H1 (cell line): ENCODE results near the gene SFXN1. TPM values are rescaled to one million over a fixed set of nuclear protein-coding genes. Genes with fewer than 3 reads are reported as not detected.

Experiments used
- CTCF ChIA-PET: fragments of 300-600 bp; sonication (Branson Sonifier 250); formaldehyde crosslinking; loops from one replicate; lab custom pipeline; 2021; ENCODE audit not compliant: partially characterized antibody; lab: Charles Lee
- POLR2A ChIA-PET: fragments of 300-600 bp; sonication (Branson Sonifier 250); formaldehyde crosslinking; loops from one replicate; lab custom pipeline; 2021; ENCODE audit warnings: inconsistent platforms; ENCODE audit not compliant: partially characterized antibody; lab: Charles Lee
- DNase-seq, 2 experiments: peaks; one replicate each; pipeline versions ENCODE4 v3.0.0 to v3.0.0-alpha.2; 2010 to 2022; ENCODE audit warnings: low spot score in 2 of 2, low read depth in 1 of 2, mixed read lengths in 1 of 2
- FAIRE-seq: peaks from 2 replicates; lab custom pipeline; 2011; peaks lifted over from hg19 to GRCh38; lab: Jason Lieb, UNC
- H2AFZ ChIP-seq: 2 replicates; pipeline ENCODE4 v1.8.1; 2012; ENCODE audit warnings: low read length, inconsistent platforms
- H2AK5ac ChIP-seq: 2 replicates; pipeline ENCODE4 v1.6.1; 2013; ENCODE audit warnings: low read depth, low read length
- H2BK120ac ChIP-seq: replicated peaks from 2 replicates; pipeline ENCODE3; 2013; ENCODE audit warnings: low read depth, low read length, inconsistent platforms
- H2BK12ac ChIP-seq: 2 replicates; pipeline ENCODE4 v1.6.1; 2013; ENCODE audit warnings: low read depth, low read length
- H2BK15ac ChIP-seq: 2 replicates; pipeline ENCODE4 v1.6.1; 2013; ENCODE audit warnings: low read length
- H2BK20ac ChIP-seq: 2 replicates; pipeline ENCODE4 v1.6.1; 2013; ENCODE audit warnings: low read length
- H2BK5ac ChIP-seq: 2 replicates; pipeline ENCODE4 v1.6.1; 2013; ENCODE audit warnings: low read depth, low read length
- H3K14ac ChIP-seq: 2 replicates; pipeline ENCODE4 v1.6.1; 2013; ENCODE audit warnings: inconsistent platforms; ENCODE audit not compliant: insufficient read length
- H3K18ac ChIP-seq: 2 replicates; pipeline ENCODE4 v1.6.1; 2013; ENCODE audit warnings: low read length; ENCODE audit errors: extremely low read depth
- H3K23ac ChIP-seq: 2 replicates; pipeline ENCODE4 v1.6.1; 2013; ENCODE audit warnings: inconsistent platforms; ENCODE audit not compliant: insufficient read length
- H3K23me2 ChIP-seq: 2 replicates; pipeline ENCODE4 v1.6.1; 2013; ENCODE audit warnings: low read depth, low read length
- H3K27ac ChIP-seq: 2 replicates; pipeline ENCODE4 v1.6.1; 2011; ENCODE audit warnings: low read depth, low read length, inconsistent platforms
- H3K27me3 ChIP-seq, 4 experiments: replicated peaks in 1 of 4; 1 replicate in 1 of 4; 2 replicates in 3 of 4; pipeline versions ENCODE4 v1.6.1 to v1.8.1; 2011 to 2013; ENCODE audit warnings: low read length in 3 of 4, mild to moderate bottlenecking in 3 of 4, inconsistent platforms in 2 of 4, mixed read lengths in 2 of 4, moderate library complexity in 1 of 4; ENCODE audit not compliant: control insufficient read depth in 3 of 4, insufficient read depth in 3 of 4; ENCODE audit errors: extremely low read depth in 1 of 4
- H3K36me3 ChIP-seq, 4 experiments: 2 replicates each; pipeline versions ENCODE4 v1.6.1 to v1.8.1; 2011 to 2013; ENCODE audit warnings: mild to moderate bottlenecking in 4 of 4, low read length in 3 of 4, moderate library complexity in 2 of 4, control low read depth in 1 of 4, inconsistent platforms in 1 of 4; ENCODE audit not compliant: insufficient read depth in 4 of 4, control insufficient read depth in 2 of 4
- H3K4ac ChIP-seq: replicated peaks from 2 replicates; pipeline ENCODE3; 2013; ENCODE audit warnings: low read length, low read depth, mixed read lengths, inconsistent platforms; ENCODE audit not compliant: insufficient read length
- H3K4me1 ChIP-seq, 4 experiments: replicated peaks in 1 of 4; 1 replicate in 1 of 4; 2 replicates in 3 of 4; pipeline versions ENCODE4 v1.6.1 to v1.8.1; 2011 to 2013; ENCODE audit warnings: low read length in 3 of 4, inconsistent platforms in 2 of 4, mixed read lengths in 1 of 4; ENCODE audit not compliant: insufficient read depth in 4 of 4, control insufficient read depth in 3 of 4
- H3K4me2 ChIP-seq, 2 experiments: 2 replicates each; pipeline versions ENCODE4 v1.6.1 to v1.8.1; 2011 to 2013; ENCODE audit warnings: low read depth in 2 of 2, low read length in 2 of 2, control low read depth in 1 of 2, inconsistent platforms in 1 of 2, mild to moderate bottlenecking in 1 of 2; ENCODE audit not compliant: insufficient read depth in 1 of 2
- H3K4me3 ChIP-seq, 4 experiments: fragments of 200-600, 300-600 bp in 1 of 4; sonication (generic), shearing (Covaris generic), sonication (Bioruptor Twin) in 1 of 4; 2 replicates each; pipeline versions ENCODE4 v1.5.1 to v1.8.1; 2011 to 2016; ENCODE audit warnings: low read length in 4 of 4, low read depth in 3 of 4, control low read depth in 2 of 4, inconsistent platforms in 2 of 4, mild to moderate bottlenecking in 2 of 4, mixed read lengths in 1 of 4, moderate library complexity in 1 of 4; ENCODE audit not compliant: insufficient read depth in 2 of 4; ENCODE audit errors: extremely low read depth in 1 of 4
- H3K56ac ChIP-seq: replicated peaks from 2 replicates; pipeline ENCODE3; 2013; ENCODE audit warnings: low read depth, mild to moderate bottlenecking, mixed read lengths, low read length, inconsistent platforms; ENCODE audit not compliant: insufficient read length
- H3K79me1 ChIP-seq: 2 replicates; pipeline ENCODE4 v1.6.1; 2013; ENCODE audit warnings: low read depth, low read length, control low read depth
- H3K79me2 ChIP-seq, 2 experiments: 2 replicates each; pipeline versions ENCODE4 v1.6.1 to v1.8.1; 2012 to 2013; ENCODE audit warnings: low read length in 2 of 2, mild to moderate bottlenecking in 2 of 2, inconsistent platforms in 1 of 2; ENCODE audit not compliant: insufficient read depth in 2 of 2, control insufficient read depth in 1 of 2
- H3K9ac ChIP-seq, 4 experiments: replicated peaks in 1 of 4; 1 replicate in 1 of 4; 2 replicates in 3 of 4; pipeline versions ENCODE4 v1.6.1 to v1.8.1; 2011 to 2013; ENCODE audit warnings: low read depth in 3 of 4, low read length in 3 of 4, control low read depth in 2 of 4, mild to moderate bottlenecking in 2 of 4, moderate library complexity in 2 of 4, inconsistent platforms in 1 of 4; ENCODE audit errors: extremely low read depth in 1 of 4
- H3K9me3 ChIP-seq, 2 experiments: 2 replicates each; pipeline versions ENCODE4 v1.6.1 to v1.8.1; 2012 to 2013; ENCODE audit warnings: mild to moderate bottlenecking in 2 of 2, moderate library complexity in 2 of 2, control low read depth in 1 of 2, inconsistent platforms in 1 of 2, low read depth in 1 of 2, low read length in 1 of 2, mixed read lengths in 1 of 2; ENCODE audit not compliant: insufficient read depth in 2 of 2
- H4K20me1 ChIP-seq, 2 experiments: replicated peaks in 1 of 2; 2 replicates each; pipeline versions ENCODE3 to v1.8.1; 2011 to 2013; ENCODE audit warnings: inconsistent platforms in 2 of 2, low read length in 2 of 2, mild to moderate bottlenecking in 1 of 2; ENCODE audit not compliant: insufficient read depth in 2 of 2, control insufficient read depth in 1 of 2
- H4K5ac ChIP-seq: 2 replicates; pipeline ENCODE4 v1.6.1; 2013; ENCODE audit warnings: low read length, low read depth, mixed read lengths, inconsistent platforms; ENCODE audit not compliant: insufficient read length
- H4K8ac ChIP-seq: 2 replicates; pipeline ENCODE4 v1.8.0; 2013; ENCODE audit warnings: mild to moderate bottlenecking, moderate library complexity, low read length, inconsistent platforms; ENCODE audit not compliant: insufficient read depth; ENCODE audit errors: extremely low read depth
- H4K91ac ChIP-seq: replicated peaks from 2 replicates; pipeline ENCODE3; 2013; ENCODE audit warnings: low read length, mixed read lengths, inconsistent platforms; ENCODE audit not compliant: insufficient read length
- GABPA ChIP-seq: IDR thresholded peaks from 2 replicates; pipeline ENCODE4 v1.6.1; 2011; ENCODE audit warnings: mild to moderate bottlenecking, low read length, moderate library complexity, borderline replicate concordance; ENCODE audit not compliant: insufficient read depth
- SIN3A ChIP-seq, 2 experiments: IDR thresholded peaks in 1 of 2; conservative IDR thresholded peaks in 1 of 2; 2 replicates each; pipeline ENCODE4 v1.6.1; 2011 to 2012; ENCODE audit warnings: low read length in 2 of 2, improper control_type of control experiment in 1 of 2, low read depth in 1 of 2, mild to moderate bottlenecking in 1 of 2
- TCF12 ChIP-seq: IDR thresholded peaks from 2 replicates; pipeline ENCODE4 v1.6.1; 2011; ENCODE audit warnings: low read depth, mild to moderate bottlenecking, low read length
- WGBS, 2 experiments: shearing (Covaris generic) in 1 of 2; methylation state at CpG; one replicate each; pipeline versions ENCODE4 v1.1.6 to v1.1.7; 2013 to 2015; ENCODE audit warnings: low lambda C conversion rate in 2 of 2, mixed read lengths in 2 of 2, inconsistent platforms in 1 of 2, low coverage in 1 of 2, missing lambda C conversion rate in 1 of 2; ENCODE audit not compliant: insufficient replicate concordance in 2 of 2, insufficient coverage in 1 of 2, insufficient read length in 1 of 2; ENCODE audit errors: extremely low coverage in 1 of 2, missing lambda C conversion rate in 1 of 2; 5-methylcytosine and 5-hydroxymethylcytosine counted together
- polyA plus RNA-seq, 7 experiments: library from polyadenylated mRNA; depleted of rRNA in 3 of 7; stranded (reverse) in 5 of 7; unstranded in 2 of 7; fragments of >200 nt in 5 of 7; fragments of 200-250 nt in 2 of 7; gene quantifications; 1 replicate in 5 of 7; 2 replicates in 1 of 7; 4 replicates in 1 of 7; pipeline versions ENCODE4 v1.2.1 to v1.2.3, GENCODE V29; 2011 to 2013; ENCODE audit warnings: missing spikeins in 2 of 7, mixed read lengths in 2 of 7
- total RNA-seq: library from RNA; stranded (reverse); fragmentation: NEBNext Ultra II Directional; extraction: Animal tissue kit (Norgen Biotek cat#: 25700); gene quantifications from 2 replicates; pipeline ENCODE4 v1.2.1, GENCODE V29; 2021
- TF ChIP-seq, protein P1 (sequence below), 3 experiments: IDR thresholded peaks; 1 replicate in 2 of 3; 2 replicates in 1 of 3; pipeline versions ENCODE4 v1.5.1 to v1.6.1; 2011; ENCODE audit warnings: low read length in 3 of 3, mild to moderate bottlenecking in 3 of 3, inconsistent platforms in 2 of 3, low read depth in 1 of 3, moderate library complexity in 1 of 3; ENCODE audit not compliant: insufficient read depth in 1 of 3; ENCODE audit errors: control extremely low read depth in 1 of 3

Gene SFXN1
- total and polyA plus RNA-seq, 2 of the 8 experiments (the other 6 are each of a cell fraction or from before 2014, with no cell fraction given), result 72.7 to 97.6 TPM

DNA sequence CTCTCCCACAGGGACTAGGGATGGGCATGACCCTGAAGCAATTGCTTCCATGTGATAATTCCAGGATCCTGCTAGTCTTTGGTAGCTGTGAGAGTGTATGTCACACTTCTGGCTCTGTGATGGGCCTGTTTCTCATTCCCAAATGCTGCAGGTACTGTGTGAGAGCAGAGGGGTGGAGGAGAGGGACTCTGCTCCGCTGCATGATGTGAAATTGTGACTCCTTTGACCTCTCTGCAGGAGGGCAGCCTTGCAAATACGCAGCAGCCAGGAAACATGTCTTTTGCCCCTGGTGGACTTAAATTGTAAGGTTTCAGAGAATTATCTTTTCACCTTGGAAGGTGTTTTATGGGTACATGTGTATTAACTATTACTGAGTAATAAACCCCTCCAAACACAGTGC is 61.6 kb downstream of the SFXN1 start:
- no peak for TF ChIP-seq GABPA
- no peak for TF ChIP-seq SIN3A (conservative IDR thresholded peaks at IDR 0.05 in 1 of 2, IDR thresholded peaks at IDR 0.05 in 1 of 2; ENCODE audit: low read depth in 1 of 2, low read length in 2 of 2)
- TF ChIP-seq, protein P1, sequence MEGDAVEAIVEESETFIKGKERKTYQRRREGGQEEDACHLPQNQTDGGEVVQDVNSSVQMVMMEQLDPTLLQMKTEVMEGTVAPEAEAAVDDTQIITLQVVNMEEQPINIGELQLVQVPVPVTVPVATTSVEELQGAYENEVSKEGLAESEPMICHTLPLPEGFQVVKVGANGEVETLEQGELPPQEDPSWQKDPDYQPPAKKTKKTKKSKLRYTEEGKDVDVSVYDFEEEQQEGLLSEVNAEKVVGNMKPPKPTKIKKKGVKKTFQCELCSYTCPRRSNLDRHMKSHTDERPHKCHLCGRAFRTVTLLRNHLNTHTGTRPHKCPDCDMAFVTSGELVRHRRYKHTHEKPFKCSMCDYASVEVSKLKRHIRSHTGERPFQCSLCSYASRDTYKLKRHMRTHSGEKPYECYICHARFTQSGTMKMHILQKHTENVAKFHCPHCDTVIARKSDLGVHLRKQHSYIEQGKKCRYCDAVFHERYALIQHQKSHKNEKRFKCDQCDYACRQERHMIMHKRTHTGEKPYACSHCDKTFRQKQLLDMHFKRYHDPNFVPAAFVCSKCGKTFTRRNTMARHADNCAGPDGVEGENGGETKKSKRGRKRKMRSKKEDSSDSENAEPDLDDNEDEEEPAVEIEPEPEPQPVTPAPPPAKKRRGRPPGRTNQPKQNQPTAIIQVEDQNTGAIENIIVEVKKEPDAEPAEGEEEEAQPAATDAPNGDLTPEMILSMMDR (IDR thresholded peaks at IDR 0.05; ENCODE audit: control extremely low read depth in 1 of 3, insufficient read depth in 1 of 3, low read depth in 1 of 3, low read length in 3 of 3), result peak in 1 of 3 experiments; percentile 13; a peak in 1 of 4 replicates
- TF ChIP-seq TCF12, result no peak

More for the DNA sequence above, 61.6 kb downstream of the SFXN1 start:
- Histone ChIP-seq H3K36me3 (no peaks in the 10 kb centered on the region), H3K14ac (no peak overlapping the region), H3K27me3 (no peaks in the 10 kb centered on the region; a peak in 2 of 7 replicates), H2AFZ (no peak overlapping the region), H3K27ac (no peak overlapping the region), H4K91ac (peak overlapping the region; percentile 8), H2AK5ac (no peak overlapping the region), H3K23me2 (no peaks in the 10 kb centered on the region), H3K9ac (no peak overlapping the region), H3K79me1 (no peaks in the 10 kb centered on the region), H3K4me2 (no peak overlapping the region), H2BK120ac (peak overlapping the region; percentile 1), H3K4me1 (peaks cover 0 to 20% (median 17%) of the 10 kb centered on the region in 4 experiments; a peak in 5 of 7 replicates), H3K79me2 (no peaks in the 10 kb centered on the region), H3K4me3 (no peak overlapping the region), H4K20me1 (no peaks in the 10 kb centered on the region), H3K4ac (no peak overlapping the region), H3K56ac (no peak overlapping the region), H4K5ac (no peak overlapping the region), H2BK15ac (no peak overlapping the region), H2BK20ac (peak overlapping the region; percentile 89; the same call in 1 of the 2 replicates), H3K23ac (no peak overlapping the region), H2BK12ac (no peak overlapping the region; the same call in 1 of the 2 replicates), H2BK5ac (no peak overlapping the region), H3K9me3 (no peaks in the 10 kb centered on the region), H3K18ac (peak overlapping the region; percentile 4; the same call in 1 of the 2 replicates), H4K8ac (no peak overlapping the region)
- peak; percentile 73 for FAIRE-seq
- DNase-seq, result no peak
- WGBS, 2 experiments, result 55% methylated on average over 2 of the region's 2 CpGs; no CpG with 5 or more reads in 1 of the 2 experiments
- CTCF ChIA-PET, result interaction anchor here (0.6 to 15.3 kb wide), 16 partner anchors 9 to 479 kb away, joined by 3 to 199 read pairs (median 4); no protein-coding TSS in a partner anchor
- POLR2A ChIA-PET, result interaction anchor here (0.7 to 2.3 kb wide), 3 partner anchors 9 to 104 kb away, joined by 4 to 7 read pairs (median 4); no protein-coding TSS in a partner anchor
